Osteoblast (primary cell): ENCODE data around the gene SEC14L1. TPM values are rescaled to one million over a fixed set of nuclear protein-coding genes. Genes with fewer than 3 reads are reported as not detected.
A peak's percentile ranks its signal among the peaks of the same experiment; 100 is the strongest.

Source experiments
- DNase-seq: peaks from one replicate; pipeline ENCODE4 v3.0.0; 2011; ENCODE audit warnings: low spot score, mixed read lengths; ENCODE audit not compliant: insufficient read length; ENCODE audit errors: missing footprints
- H2AFZ ChIP-seq: 2 replicates; pipeline ENCODE4 v1.6.0; 2011; ENCODE audit warnings: mild to moderate bottlenecking, low read length
- H3K27ac ChIP-seq: 2 replicates; pipeline ENCODE4 v1.5.1; 2011; ENCODE audit warnings: mild to moderate bottlenecking, low read depth, low read length, moderate library complexity
- H3K27me3 ChIP-seq: 2 replicates; pipeline ENCODE4 v1.6.0; 2012; ENCODE audit warnings: mild to moderate bottlenecking, control low read depth, inconsistent platforms, low read length, moderate library complexity; ENCODE audit not compliant: insufficient read depth
- H3K36me3 ChIP-seq: 2 replicates; pipeline ENCODE4 v1.5.1; 2011; ENCODE audit warnings: mild to moderate bottlenecking, low read length, control low read depth, moderate library complexity; ENCODE audit not compliant: insufficient read depth
- H3K4me1 ChIP-seq: 2 replicates; pipeline ENCODE4 v1.5.1; 2011; ENCODE audit warnings: mild to moderate bottlenecking, low read length, control low read depth, moderate library complexity; ENCODE audit not compliant: insufficient read depth
- H3K4me2 ChIP-seq: 2 replicates; pipeline ENCODE4 v1.6.0; 2011; ENCODE audit warnings: mild to moderate bottlenecking, low read length; ENCODE audit not compliant: insufficient read depth
- H3K4me3 ChIP-seq: fragments of 200-600 bp; sonication (generic); 3 replicates; pipeline ENCODE4 v1.5.1; 2012; ENCODE audit warnings: mild to moderate bottlenecking, low read length, inconsistent platforms; ENCODE audit not compliant: insufficient read depth
- H3K79me2 ChIP-seq: 2 replicates; pipeline ENCODE4 v1.6.0; 2012; ENCODE audit warnings: mild to moderate bottlenecking, low read length, control low read depth, inconsistent platforms; ENCODE audit not compliant: insufficient read depth
- H3K9me3 ChIP-seq: 2 replicates; pipeline ENCODE4 v1.5.1; 2011; ENCODE audit warnings: low read depth, low read length, control low read depth
- H4K20me1 ChIP-seq: 2 replicates; pipeline ENCODE4 v1.6.0; 2012; ENCODE audit warnings: mild to moderate bottlenecking, low read length, control low read depth; ENCODE audit not compliant: insufficient read depth
- total RNA-seq: library from RNA; depleted of rRNA; stranded (reverse); fragments of >200 nt; gene quantifications from 2 replicates; pipeline ENCODE4 v1.2.3, GENCODE V29; 2012
- TF ChIP-seq, protein P1 (sequence below): IDR thresholded peaks from 2 replicates; pipeline ENCODE4 v1.5.1; 2011; ENCODE audit warnings: mild to moderate bottlenecking, low read depth, low read length, moderate library complexity; ENCODE audit errors: extremely low read depth

The SEC14L1 gene
- total RNA-seq, 1 donor: 53.6 TPM

DNA sequence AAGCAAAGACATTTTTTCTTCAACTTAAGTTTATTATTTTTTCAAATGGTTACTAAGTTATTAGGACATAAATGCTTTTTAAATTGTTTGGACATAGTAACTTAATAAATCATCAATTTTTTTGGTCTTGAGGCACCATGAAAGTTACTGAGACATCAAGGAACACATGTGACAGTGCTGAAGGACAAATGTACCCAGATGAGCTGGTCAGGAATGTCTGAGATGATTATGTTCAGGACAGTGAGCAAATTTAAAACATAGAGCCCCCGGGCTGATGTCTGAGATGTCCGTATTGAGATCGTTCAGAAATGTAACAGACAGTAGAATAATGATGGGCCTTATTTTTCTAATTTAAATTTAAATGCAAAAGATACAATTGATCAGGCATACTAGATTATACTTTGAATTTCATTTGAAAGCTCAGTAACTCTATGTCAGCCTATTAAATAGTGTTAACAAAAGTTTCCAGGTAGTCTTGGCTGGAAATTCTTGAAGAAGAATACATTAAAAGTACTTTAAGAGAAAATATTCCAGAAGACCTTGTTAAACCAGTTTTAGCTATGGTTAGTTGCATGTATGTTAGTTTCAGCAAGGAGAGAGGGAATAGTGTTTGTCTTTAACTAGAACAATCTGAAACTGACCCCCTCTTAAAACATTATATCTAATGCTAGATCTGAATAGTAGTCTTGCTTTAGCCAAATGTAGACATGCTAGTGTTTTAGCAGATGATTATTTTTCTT, 36.4 kb downstream of the SEC14L1 start:
- no peak overlapping the region for H2AFZ ChIP-seq
- H3K27me3 ChIP-seq: no peaks in the 10 kb centered on the region
- H3K4me1 ChIP-seq: peaks cover 14% of the 10 kb centered on the region
- H3K4me3 ChIP-seq: no peak overlapping the region
- TF ChIP-seq, protein P1, sequence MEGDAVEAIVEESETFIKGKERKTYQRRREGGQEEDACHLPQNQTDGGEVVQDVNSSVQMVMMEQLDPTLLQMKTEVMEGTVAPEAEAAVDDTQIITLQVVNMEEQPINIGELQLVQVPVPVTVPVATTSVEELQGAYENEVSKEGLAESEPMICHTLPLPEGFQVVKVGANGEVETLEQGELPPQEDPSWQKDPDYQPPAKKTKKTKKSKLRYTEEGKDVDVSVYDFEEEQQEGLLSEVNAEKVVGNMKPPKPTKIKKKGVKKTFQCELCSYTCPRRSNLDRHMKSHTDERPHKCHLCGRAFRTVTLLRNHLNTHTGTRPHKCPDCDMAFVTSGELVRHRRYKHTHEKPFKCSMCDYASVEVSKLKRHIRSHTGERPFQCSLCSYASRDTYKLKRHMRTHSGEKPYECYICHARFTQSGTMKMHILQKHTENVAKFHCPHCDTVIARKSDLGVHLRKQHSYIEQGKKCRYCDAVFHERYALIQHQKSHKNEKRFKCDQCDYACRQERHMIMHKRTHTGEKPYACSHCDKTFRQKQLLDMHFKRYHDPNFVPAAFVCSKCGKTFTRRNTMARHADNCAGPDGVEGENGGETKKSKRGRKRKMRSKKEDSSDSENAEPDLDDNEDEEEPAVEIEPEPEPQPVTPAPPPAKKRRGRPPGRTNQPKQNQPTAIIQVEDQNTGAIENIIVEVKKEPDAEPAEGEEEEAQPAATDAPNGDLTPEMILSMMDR: no peak
- peaks cover 49% of the 10 kb centered on the region for H4K20me1 ChIP-seq
- H3K4me2 ChIP-seq: no peak overlapping the region
- H3K9me3 ChIP-seq: peaks cover 14% of the 10 kb centered on the region
- H3K27ac ChIP-seq: no peak overlapping the region
- H3K79me2 ChIP-seq: peaks cover 95% of the 10 kb centered on the region
- peaks cover 12% of the 10 kb centered on the region for H3K36me3 ChIP-seq
- DNase-seq: no peak

DNA sequence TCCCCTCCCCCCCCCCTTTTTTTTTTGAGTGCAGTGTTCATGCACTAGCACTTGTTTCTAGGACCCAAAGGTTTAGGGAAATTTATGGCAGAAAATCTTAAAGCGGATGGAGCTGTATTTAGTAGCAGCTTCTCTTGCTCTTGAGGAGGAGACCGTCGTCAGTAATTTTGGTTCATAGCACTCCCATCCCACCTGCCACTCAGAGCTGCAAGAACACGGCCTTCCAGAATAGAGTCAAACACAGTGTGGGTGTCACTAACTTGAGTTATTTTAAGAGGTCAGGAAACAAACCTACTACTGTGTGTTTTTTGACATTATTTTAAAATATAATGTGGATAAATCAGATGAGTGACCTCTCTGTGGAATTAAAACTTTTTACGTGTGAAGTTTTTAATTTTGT, 37.3 kb downstream of the SEC14L1 start:
- TF ChIP-seq, protein P1: no peak
- H3K27ac ChIP-seq: no peak overlapping the region
- H3K4me1 ChIP-seq: peaks cover 19% of the 10 kb centered on the region
- peaks cover 14% of the 10 kb centered on the region for H3K9me3 ChIP-seq
- no peak overlapping the region for H3K4me2 ChIP-seq
- H3K27me3 ChIP-seq: no peaks in the 10 kb centered on the region
- H3K79me2 ChIP-seq: peaks cover 95% of the 10 kb centered on the region
- H2AFZ ChIP-seq: no peak overlapping the region
- H3K36me3 ChIP-seq: peaks cover 12% of the 10 kb centered on the region
- DNase-seq: no peak
- peaks cover 57% of the 10 kb centered on the region for H4K20me1 ChIP-seq
- H3K4me3 ChIP-seq: no peak overlapping the region

DNA sequence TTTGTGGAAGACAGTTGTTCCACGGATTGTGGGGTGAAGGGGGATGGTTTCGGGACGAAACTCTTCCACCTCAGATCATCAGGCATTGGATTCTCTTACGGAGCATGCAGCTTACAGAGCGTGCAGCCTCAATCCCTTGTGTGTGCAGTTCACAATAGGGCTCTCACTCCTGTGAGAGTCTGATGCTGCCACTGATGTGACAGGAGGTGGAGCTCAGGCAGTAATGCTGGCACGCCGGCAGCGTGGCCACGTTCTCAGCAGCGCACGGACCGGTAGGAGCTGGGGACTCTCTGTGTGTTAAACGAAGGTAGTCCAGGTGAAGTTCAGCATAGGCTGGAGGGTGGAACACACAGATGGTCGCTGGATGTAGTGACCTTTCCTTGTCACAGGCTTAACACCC, 37.8 kb downstream of the SEC14L1 start:
- H3K27ac ChIP-seq: no peak overlapping the region
- DNase-seq: no peak
- H3K9me3 ChIP-seq: peaks cover 14% of the 10 kb centered on the region
- peaks cover 19% of the 10 kb centered on the region for H3K4me1 ChIP-seq
- TF ChIP-seq, protein P1: no peak
- no peak overlapping the region for H3K4me3 ChIP-seq
- no peak overlapping the region for H3K4me2 ChIP-seq
- peaks cover 95% of the 10 kb centered on the region for H3K79me2 ChIP-seq
- peaks cover 12% of the 10 kb centered on the region for H3K36me3 ChIP-seq
- H3K27me3 ChIP-seq: no peaks in the 10 kb centered on the region
- peaks cover 62% of the 10 kb centered on the region for H4K20me1 ChIP-seq
- no peak overlapping the region for H2AFZ ChIP-seq

DNA sequence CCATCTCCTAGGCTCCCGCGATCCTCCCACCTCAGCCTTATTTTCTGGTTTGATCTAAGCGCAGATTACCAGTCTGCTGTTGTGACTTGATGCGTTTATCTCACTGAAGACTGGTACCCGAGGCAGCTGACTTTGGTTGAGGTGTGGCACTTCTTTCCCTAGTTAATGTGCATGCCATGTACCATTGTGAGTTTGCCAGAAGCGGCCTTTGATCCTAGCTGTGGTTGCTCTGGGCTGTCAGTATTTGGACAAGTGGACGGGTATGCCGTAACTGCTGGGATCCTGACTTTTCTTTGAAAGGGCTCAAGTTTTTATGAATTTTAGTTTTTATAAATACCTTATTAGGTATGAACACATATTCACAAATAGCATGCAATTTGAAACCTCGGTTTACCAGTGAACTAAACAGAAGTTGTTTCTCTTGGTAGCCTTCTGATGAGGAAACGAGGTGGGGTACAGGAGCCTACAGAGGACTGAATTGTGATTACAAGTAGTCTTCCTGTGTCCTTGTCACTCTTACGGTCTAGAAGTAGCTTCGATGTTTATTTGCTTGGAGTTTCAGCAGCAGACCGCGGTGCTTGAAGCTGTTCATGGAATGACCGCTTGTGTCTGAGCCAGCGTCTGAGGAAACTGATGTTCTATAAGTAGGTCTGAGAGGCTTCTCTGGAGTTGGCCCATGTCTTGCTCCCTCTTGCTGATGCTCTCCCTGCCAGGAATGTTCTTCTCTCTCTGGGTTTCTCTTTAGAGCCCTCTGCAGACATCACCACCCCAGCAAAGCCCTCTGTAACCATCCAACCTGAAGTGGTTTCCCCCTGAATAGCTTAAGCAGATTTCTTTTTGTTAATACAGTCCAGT, 40.0 kb downstream of the SEC14L1 start:
- DNase-seq: peak; percentile 66
- Histone ChIP-seq H3K27ac (no peak overlapping the region), H3K27me3 (no peaks in the 10 kb centered on the region), H3K9me3 (no peaks in the 10 kb centered on the region), H3K79me2 (peaks cover 97% of the 10 kb centered on the region), H3K36me3 (no peaks in the 10 kb centered on the region), H2AFZ (no peak overlapping the region), H3K4me1 (peaks cover 32% of the 10 kb centered on the region), H3K4me3 (no peak overlapping the region), H4K20me1 (peaks cover 69% of the 10 kb centered on the region), H3K4me2 (no peak overlapping the region)
- TF ChIP-seq, protein P1: no peak
